HepG2 (cell line): ENCODE data around the gene KLF16. TPM values are rescaled to one million over a fixed set of nuclear protein-coding genes. Genes with fewer than 3 reads are reported as not detected.

ENCODE experiments used
- AGO2 ChIP-seq: fragments of 200-400 bp; formaldehyde crosslinking; optimal IDR thresholded peaks from 2 replicates; pipeline ENCODE3; 2017; ENCODE audit warnings: mild to moderate bottlenecking, low read depth, low read length, moderate library complexity
- CBFB ChIP-seq: sonication (generic); formaldehyde crosslinking; IDR thresholded peaks from 2 replicates; pipeline ENCODE4 v1.4.0; 2020; ENCODE audit warnings: missing genetic modification reagents
- CENPX ChIP-seq: sonication (generic); formaldehyde crosslinking; IDR thresholded peaks from 2 replicates; pipeline ENCODE4 v1.9.0; 2021; ENCODE audit warnings: mild to moderate bottlenecking, missing genetic modification reagents, moderate library complexity
- EEA1 ChIP-seq: sonication (generic); formaldehyde crosslinking; IDR thresholded peaks from 2 replicates; pipeline ENCODE4 v1.5.1; 2020; ENCODE audit warnings: mild to moderate bottlenecking, missing genetic modification reagents, borderline replicate concordance
- EP300 ChIP-seq, 3 experiments: sonication (generic) in 1 of 3; formaldehyde crosslinking in 1 of 3; IDR thresholded peaks; 2 replicates each; pipeline versions ENCODE4 v1.5.1 to v1.6.1; 2011 to 2020; ENCODE audit warnings: low read depth in 2 of 3, low read length in 2 of 3, borderline replicate concordance in 1 of 3, improper control_type of control experiment in 1 of 3, mild to moderate bottlenecking in 1 of 3, missing genetic modification reagents in 1 of 3, moderate library complexity in 1 of 3
- HNRNPUL1 ChIP-seq: fragments of 200-400 bp; formaldehyde crosslinking; IDR thresholded peaks from 2 replicates; pipeline ENCODE4 v1.6.1; 2017; ENCODE audit warnings: low read depth, mild to moderate bottlenecking, low read length, moderate library complexity
- KDM2A ChIP-seq: sonication (generic); formaldehyde crosslinking; IDR thresholded peaks from 2 replicates; pipeline ENCODE4 v1.4.0; 2020; ENCODE audit warnings: low read depth, missing genetic modification reagents, borderline replicate concordance
- KDM3A ChIP-seq: IDR thresholded peaks from 2 replicates; pipeline ENCODE4 v1.6.1; 2018; ENCODE audit warnings: low read depth, missing compliant biosample characterization
- KDM5B ChIP-seq: sonication (generic); formaldehyde crosslinking; IDR thresholded peaks from 2 replicates; pipeline ENCODE4 v1.4.0; 2020; ENCODE audit warnings: missing genetic modification reagents, mild to moderate bottlenecking, borderline replicate concordance
- MAFK ChIP-seq, 2 experiments: IDR thresholded peaks in 1 of 2; conservative IDR thresholded peaks in 1 of 2; 2 replicates each; pipeline ENCODE4 v1.6.1; 2011; ENCODE audit warnings: improper control_type of control experiment in 2 of 2, low read length in 2 of 2
- NFKB2 ChIP-seq: sonication (generic); formaldehyde crosslinking; IDR thresholded peaks from 2 replicates; pipeline ENCODE4 v1.4.0; 2020; ENCODE audit warnings: missing genetic modification reagents, borderline replicate concordance
- NR2F2 ChIP-seq: IDR thresholded peaks from 2 replicates; pipeline ENCODE4 v1.6.1; 2012; ENCODE audit warnings: low read depth, inconsistent platforms, borderline replicate concordance
- REL ChIP-seq: sonication (generic); formaldehyde crosslinking; conservative IDR thresholded peaks from 2 replicates; pipeline ENCODE4 v1.8.0; 2022; ENCODE audit warnings: mild to moderate bottlenecking, missing genetic modification reagents, moderate library complexity
- TCF12 ChIP-seq, 2 experiments: fragments of 450-650 bp in 1 of 2; sonication (generic) in 1 of 2; formaldehyde crosslinking in 1 of 2; IDR thresholded peaks; 2 replicates each; pipeline versions ENCODE4 v1.6.1 to v1.8.0; 2017 to 2022; ENCODE audit warnings: antibody characterized with exemption in 1 of 2, mild to moderate bottlenecking in 1 of 2, missing genetic modification reagents in 1 of 2, moderate library complexity in 1 of 2
- TMF1 ChIP-seq: sonication (generic); formaldehyde crosslinking; IDR thresholded peaks from 2 replicates; pipeline ENCODE4 v1.8.1; 2022; ENCODE audit warnings: low read depth, missing genetic modification reagents
- ZFP36L1 ChIP-seq: sonication (generic); formaldehyde crosslinking; IDR thresholded peaks from 2 replicates; pipeline ENCODE4 v1.8.0; 2022; ENCODE audit warnings: mild to moderate bottlenecking, missing genetic modification reagents, moderate library complexity
- ZFP90 ChIP-seq: sonication (generic); formaldehyde crosslinking; IDR thresholded peaks from 2 replicates; pipeline ENCODE4 v1.8.0; 2022; ENCODE audit warnings: missing genetic modification reagents, mild to moderate bottlenecking, inconsistent platforms, borderline replicate concordance
- ZFY ChIP-seq: sonication (generic); formaldehyde crosslinking; IDR thresholded peaks from 2 replicates; pipeline ENCODE4 v1.4.0; 2020; ENCODE audit warnings: missing genetic modification reagents
- ZNF180 ChIP-seq: sonication (generic); formaldehyde crosslinking; IDR thresholded peaks from 2 replicates; pipeline ENCODE4 v1.4.0; 2020; ENCODE audit warnings: low read depth, missing genetic modification reagents, borderline replicate concordance
- ZNF333 ChIP-seq: sonication (generic); formaldehyde crosslinking; IDR thresholded peaks from 2 replicates; pipeline ENCODE4 v1.4.0; 2020; ENCODE audit warnings: mild to moderate bottlenecking, missing genetic modification reagents, borderline replicate concordance
- ZNF446 ChIP-seq: sonication (generic); formaldehyde crosslinking; IDR thresholded peaks from 2 replicates; pipeline ENCODE4 v1.5.0; 2020; ENCODE audit warnings: mild to moderate bottlenecking, missing genetic modification reagents
- ZNF574 ChIP-seq: sonication (generic); formaldehyde crosslinking; IDR thresholded peaks from 2 replicates; pipeline ENCODE4 v1.4.0; 2020; ENCODE audit warnings: missing genetic modification reagents
- ZNF597 ChIP-seq: sonication (generic); formaldehyde crosslinking; IDR thresholded peaks from 2 replicates; pipeline ENCODE4 v1.5.0; 2020; ENCODE audit warnings: missing genetic modification reagents
- ZNF674 ChIP-seq: sonication (generic); formaldehyde crosslinking; IDR thresholded peaks from 2 replicates; pipeline ENCODE4 v1.5.0; 2020; ENCODE audit warnings: low read depth, mild to moderate bottlenecking, missing genetic modification reagents
- polyA plus RNA-seq, 8 experiments: library from polyadenylated mRNA; depleted of rRNA in 3 of 8; stranded (reverse) in 7 of 8; unstranded in 1 of 8; fragments of >200 nt; fragmentation: Illumina TruSeq in 4 of 8; extraction: Trizol in 4 of 8; gene quantifications; 2 replicates each; pipeline versions ENCODE4 v1.2.1 to v1.2.3, GENCODE V29; 2011 to 2016; ENCODE audit warnings: low read depth in 4 of 8, missing spikeins in 1 of 8, mixed read lengths in 1 of 8; ENCODE audit not compliant: insufficient read depth in 1 of 8
- total RNA-seq, 5 experiments: library from RNA; depleted of rRNA; stranded (reverse); fragments of >200 nt; fragmentation: Illumina TruSeq; extraction: Trizol; gene quantifications; 2 replicates each; pipeline ENCODE4 v1.2.3, GENCODE V29; 2016; ENCODE audit warnings: low read depth in 1 of 5
- TF ChIP-seq, protein P1 (sequence below): sonication (generic); formaldehyde crosslinking; conservative IDR thresholded peaks from 2 replicates; pipeline ENCODE4 v1.4.0; 2020; ENCODE audit warnings: missing genetic modification reagents

The KLF16 gene
- total and polyA plus RNA-seq, 2 of the 13 experiments (the other 11 are each of a cell fraction or from before 2014, with no cell fraction given) = 3.5 to 6.7 TPM

DNA sequence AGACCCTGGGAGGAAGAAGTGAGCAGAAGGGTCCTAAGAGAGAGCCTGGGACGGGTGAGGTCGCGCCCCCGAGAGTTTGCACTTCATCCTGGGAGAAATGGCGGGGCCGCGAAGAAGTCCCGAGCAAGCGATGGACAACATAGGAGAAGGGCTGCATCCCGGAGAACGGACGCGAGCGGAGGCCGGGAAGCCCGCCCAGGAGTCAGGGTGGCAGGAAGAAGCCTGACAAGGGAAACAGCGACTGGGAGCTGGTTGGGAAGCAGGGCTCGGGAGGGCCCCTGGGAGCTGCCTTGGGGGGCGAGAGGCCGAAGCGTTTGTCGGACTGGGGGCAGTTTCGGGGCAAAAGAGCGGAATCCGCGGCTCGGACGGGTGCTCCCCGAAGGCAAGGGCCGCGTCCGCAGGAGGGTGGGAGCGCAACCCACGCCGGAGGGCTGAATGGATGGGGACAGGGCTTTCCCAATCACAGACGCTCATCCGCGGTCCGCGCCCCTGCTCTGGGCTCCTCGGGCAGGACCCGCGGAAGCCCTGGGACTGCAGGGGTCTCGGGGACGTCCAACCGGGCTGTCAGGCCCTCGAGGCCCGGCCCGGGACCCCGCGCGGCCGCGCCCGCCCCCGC lies 21.4 kb upstream of the KLF16 start (continued):
- TF ChIP-seq ZNF574 (CRISPR knock-in tag) = 0 out of 2 replicates have a peak, but pooled peaks have one; percentile 4
- no peak for TF ChIP-seq NR2F2
- TF ChIP-seq CBFB (CRISPR knock-in tag) = 0 out of 2 replicates have a peak, but pooled peaks have one; percentile 4
- TF ChIP-seq TCF12 (IDR thresholded peaks at IDR 0.05) = no peak
- no peak for TF ChIP-seq TCF12 (CRISPR knock-in tag; IDR thresholded peaks at IDR 0.05)
- TF ChIP-seq ZFY = peak; percentile 43
- TF ChIP-seq ZFP36L1 (CRISPR knock-in tag) = no peak
- TF ChIP-seq CENPX (CRISPR knock-in tag) = no peak
- TF ChIP-seq EEA1 (CRISPR knock-in tag) = 0 out of 2 replicates have a peak, but pooled peaks have one; percentile 54
- TF ChIP-seq ZNF446 = 0 out of 2 replicates have a peak, but pooled peaks have one; percentile 30
- TF ChIP-seq NFKB2 (CRISPR knock-in tag) = no peak
- TF ChIP-seq, protein P1, sequence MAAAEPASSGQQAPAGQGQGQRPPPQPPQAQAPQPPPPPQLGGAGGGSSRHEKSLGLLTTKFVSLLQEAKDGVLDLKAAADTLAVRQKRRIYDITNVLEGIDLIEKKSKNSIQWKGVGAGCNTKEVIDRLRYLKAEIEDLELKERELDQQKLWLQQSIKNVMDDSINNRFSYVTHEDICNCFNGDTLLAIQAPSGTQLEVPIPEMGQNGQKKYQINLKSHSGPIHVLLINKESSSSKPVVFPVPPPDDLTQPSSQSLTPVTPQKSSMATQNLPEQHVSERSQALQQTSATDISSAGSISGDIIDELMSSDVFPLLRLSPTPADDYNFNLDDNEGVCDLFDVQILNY (CRISPR knock-in tag) = no peak
- TF ChIP-seq ZNF333 = peak; percentile 38; the same call in 1 of the 2 replicates
- TF ChIP-seq ZFP90 (CRISPR knock-in tag) = no peak
- TF ChIP-seq ZNF597 = no peak
- TF ChIP-seq HNRNPUL1 = no peak
- 0 out of 2 replicates have a peak, but pooled peaks have one; percentile 6 for TF ChIP-seq KDM3A (CRISPR knock-in tag)
- peak; percentile 63; the same call in 1 of the 2 replicates for TF ChIP-seq KDM5B (CRISPR knock-in tag)
- 0 out of 2 replicates have a peak, but pooled peaks have one; percentile 2 for TF ChIP-seq REL
- TF ChIP-seq KDM2A (CRISPR knock-in tag) = peak; percentile 44; the same call in 1 of the 2 replicates
- no peak for TF ChIP-seq TMF1 (CRISPR knock-in tag)
- 0 out of 2 replicates have a peak, but pooled peaks have one; percentile 44 for TF ChIP-seq ZNF674 (CRISPR knock-in tag)
- TF ChIP-seq ZNF180 (CRISPR knock-in tag) = no peak
- TF ChIP-seq MAFK (conservative IDR thresholded peaks at IDR 0.05 in 1 of 2, IDR thresholded peaks at IDR 0.05 in 1 of 2; ENCODE audit: low read length in 2 of 2) = no peak
- TF ChIP-seq EP300 (IDR thresholded peaks at IDR 0.05; ENCODE audit: low read depth in 2 of 2, low read length in 2 of 2) = no peak
- TF ChIP-seq EP300 (CRISPR knock-in tag; IDR thresholded peaks at IDR 0.05; ENCODE audit: borderline replicate concordance) = no peak
- TF ChIP-seq AGO2 = peak; percentile 49
